ENCODE data around the gene PMPCA. TPM values are rescaled to one million over a fixed set of nuclear protein-coding genes. Genes with fewer than 3 reads are reported as not detected.

PMPCA gene
- total and polyA plus RNA-seq, 2 of the 13 experiments (the other 11 are each of a cell fraction or from before 2014, with no cell fraction given), result 70.2 to 88.4 TPM

DNA sequence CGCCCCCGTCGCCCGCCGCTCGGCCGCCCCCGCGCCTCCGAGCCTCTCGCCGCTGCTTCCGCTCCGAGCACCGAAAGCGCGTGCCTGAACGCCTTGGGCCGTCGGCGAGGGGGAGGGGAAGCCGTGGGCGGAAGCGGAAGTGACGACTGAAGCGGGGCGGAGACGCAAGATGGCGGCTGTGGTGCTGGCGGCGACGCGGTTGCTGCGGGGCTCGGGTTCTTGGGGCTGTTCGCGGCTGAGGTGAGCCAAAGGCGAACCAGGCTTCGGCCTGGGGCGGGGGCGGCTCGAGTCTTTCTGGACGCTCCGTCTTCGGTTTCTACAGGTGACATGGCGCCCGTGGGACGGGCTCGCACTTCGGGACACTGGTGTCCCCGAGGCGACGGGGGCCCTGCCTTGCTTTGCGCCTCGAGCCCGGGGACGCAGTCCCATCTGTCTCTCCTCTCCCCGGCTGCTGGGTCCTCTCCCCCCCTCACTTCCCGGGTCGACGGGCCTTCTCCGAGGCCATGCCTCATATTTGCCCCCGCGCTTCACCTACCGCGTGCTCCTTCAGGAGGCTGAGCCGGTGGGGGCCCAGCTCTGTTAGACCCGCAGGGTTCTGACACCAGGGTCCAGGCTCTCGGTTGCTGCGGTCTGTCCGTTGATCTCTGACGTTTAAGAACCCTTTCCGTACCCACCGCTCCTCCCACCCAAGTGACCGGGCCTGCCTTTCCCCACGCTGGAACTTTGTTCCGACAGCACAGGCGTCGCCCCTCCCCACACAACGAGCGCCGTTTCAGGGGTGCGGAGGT is at the start of gene PMPCA, which contains the start of gene ENTR1 (continued):
- TF ChIP-seq ZNF788 (CRISPR knock-in tag; IDR thresholded peaks at IDR 0.05; ENCODE audit: borderline replicate concordance) (peak; percentile 91), ZNF543 (CRISPR knock-in tag; IDR thresholded peaks at IDR 0.05) (no peak), TEAD3 (CRISPR knock-in tag; optimal IDR thresholded peaks at IDR 0.05; ENCODE audit: borderline replicate concordance) (peak; percentile 70), POLR2A (IDR thresholded peaks at IDR 0.05; ENCODE audit: insufficient read depth in 1 of 2, low read depth in 2 of 2, low read length in 2 of 2) (peak; percentile 86 to 98), ZNF34 (CRISPR knock-in tag; IDR thresholded peaks at IDR 0.05; ENCODE audit: borderline replicate concordance) (no peak), CREM (IDR thresholded peaks at IDR 0.05) (peak; percentile 75), CREM (CRISPR knock-in tag; IDR thresholded peaks at IDR 0.05) (peak; percentile 64), SCMH1 (CRISPR knock-in tag; IDR thresholded peaks at IDR 0.05; ENCODE audit: borderline replicate concordance) (no peak), ATF7 (IDR thresholded peaks at IDR 0.05) (no peak), ATF7 (CRISPR knock-in tag; IDR thresholded peaks at IDR 0.05) (no peak), ZNF615 (CRISPR knock-in tag; IDR thresholded peaks at IDR 0.05; ENCODE audit: borderline replicate concordance) (no peak), TBP (CRISPR knock-in tag; IDR thresholded peaks at IDR 0.05) (no peak), PHF8 (CRISPR knock-in tag; IDR thresholded peaks at IDR 0.05) (peak; percentile 92), SRSF9 (IDR thresholded peaks at IDR 0.05; ENCODE audit: borderline replicate concordance, insufficient read depth, low read depth, low read length, poor library complexity, severe bottlenecking) (no peak), SUZ12 (IDR thresholded peaks at IDR 0.05; ENCODE audit: low read depth, low read length) (no peak), ZNF547 (CRISPR knock-in tag; IDR thresholded peaks at IDR 0.05) (no peak), ZNF737 (CRISPR knock-in tag; IDR thresholded peaks at IDR 0.05; ENCODE audit: borderline replicate concordance) (no peak), MEIS1 (CRISPR knock-in tag; IDR thresholded peaks at IDR 0.05; ENCODE audit: borderline replicate concordance) (no peak; the same call in 1 of the 2 replicates), NR3C1 (CRISPR knock-in tag; IDR thresholded peaks at IDR 0.05) (no peak), KLF13 (CRISPR knock-in tag; IDR thresholded peaks at IDR 0.05) (no peak)
- TF ChIP-seq, protein P1, sequence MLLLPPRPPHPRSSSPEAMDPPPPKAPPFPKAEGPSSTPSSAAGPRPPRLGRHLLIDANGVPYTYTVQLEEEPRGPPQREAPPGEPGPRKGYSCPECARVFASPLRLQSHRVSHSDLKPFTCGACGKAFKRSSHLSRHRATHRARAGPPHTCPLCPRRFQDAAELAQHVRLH (CRISPR knock-in tag; IDR thresholded peaks at IDR 0.05; ENCODE audit: borderline replicate concordance, low read depth), result 0 out of 2 replicates have a peak, but pooled peaks have one; percentile 46
- TF ChIP-seq, protein P2, sequence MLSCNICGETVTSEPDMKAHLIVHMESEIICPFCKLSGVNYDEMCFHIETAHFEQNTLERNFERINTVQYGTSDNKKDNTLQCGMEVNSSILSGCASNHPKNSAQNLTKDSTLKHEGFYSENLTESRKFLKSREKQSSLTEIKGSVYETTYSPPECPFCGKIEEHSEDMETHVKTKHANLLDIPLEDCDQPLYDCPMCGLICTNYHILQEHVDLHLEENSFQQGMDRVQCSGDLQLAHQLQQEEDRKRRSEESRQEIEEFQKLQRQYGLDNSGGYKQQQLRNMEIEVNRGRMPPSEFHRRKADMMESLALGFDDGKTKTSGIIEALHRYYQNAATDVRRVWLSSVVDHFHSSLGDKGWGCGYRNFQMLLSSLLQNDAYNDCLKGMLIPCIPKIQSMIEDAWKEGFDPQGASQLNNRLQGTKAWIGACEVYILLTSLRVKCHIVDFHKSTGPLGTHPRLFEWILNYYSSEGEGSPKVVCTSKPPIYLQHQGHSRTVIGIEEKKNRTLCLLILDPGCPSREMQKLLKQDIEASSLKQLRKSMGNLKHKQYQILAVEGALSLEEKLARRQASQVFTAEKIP (CRISPR knock-in tag; IDR thresholded peaks at IDR 0.05; ENCODE audit: borderline replicate concordance), result no peak
- TF ChIP-seq, protein P3, sequence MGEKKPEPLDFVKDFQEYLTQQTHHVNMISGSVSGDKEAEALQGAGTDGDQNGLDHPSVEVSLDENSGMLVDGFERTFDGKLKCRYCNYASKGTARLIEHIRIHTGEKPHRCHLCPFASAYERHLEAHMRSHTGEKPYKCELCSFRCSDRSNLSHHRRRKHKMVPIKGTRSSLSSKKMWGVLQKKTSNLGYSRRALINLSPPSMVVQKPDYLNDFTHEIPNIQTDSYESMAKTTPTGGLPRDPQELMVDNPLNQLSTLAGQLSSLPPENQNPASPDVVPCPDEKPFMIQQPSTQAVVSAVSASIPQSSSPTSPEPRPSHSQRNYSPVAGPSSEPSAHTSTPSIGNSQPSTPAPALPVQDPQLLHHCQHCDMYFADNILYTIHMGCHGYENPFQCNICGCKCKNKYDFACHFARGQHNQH (CRISPR knock-in tag; IDR thresholded peaks at IDR 0.05), result peak; percentile 54; the same call in 1 of the 2 replicates
- TF ChIP-seq, protein P4, sequence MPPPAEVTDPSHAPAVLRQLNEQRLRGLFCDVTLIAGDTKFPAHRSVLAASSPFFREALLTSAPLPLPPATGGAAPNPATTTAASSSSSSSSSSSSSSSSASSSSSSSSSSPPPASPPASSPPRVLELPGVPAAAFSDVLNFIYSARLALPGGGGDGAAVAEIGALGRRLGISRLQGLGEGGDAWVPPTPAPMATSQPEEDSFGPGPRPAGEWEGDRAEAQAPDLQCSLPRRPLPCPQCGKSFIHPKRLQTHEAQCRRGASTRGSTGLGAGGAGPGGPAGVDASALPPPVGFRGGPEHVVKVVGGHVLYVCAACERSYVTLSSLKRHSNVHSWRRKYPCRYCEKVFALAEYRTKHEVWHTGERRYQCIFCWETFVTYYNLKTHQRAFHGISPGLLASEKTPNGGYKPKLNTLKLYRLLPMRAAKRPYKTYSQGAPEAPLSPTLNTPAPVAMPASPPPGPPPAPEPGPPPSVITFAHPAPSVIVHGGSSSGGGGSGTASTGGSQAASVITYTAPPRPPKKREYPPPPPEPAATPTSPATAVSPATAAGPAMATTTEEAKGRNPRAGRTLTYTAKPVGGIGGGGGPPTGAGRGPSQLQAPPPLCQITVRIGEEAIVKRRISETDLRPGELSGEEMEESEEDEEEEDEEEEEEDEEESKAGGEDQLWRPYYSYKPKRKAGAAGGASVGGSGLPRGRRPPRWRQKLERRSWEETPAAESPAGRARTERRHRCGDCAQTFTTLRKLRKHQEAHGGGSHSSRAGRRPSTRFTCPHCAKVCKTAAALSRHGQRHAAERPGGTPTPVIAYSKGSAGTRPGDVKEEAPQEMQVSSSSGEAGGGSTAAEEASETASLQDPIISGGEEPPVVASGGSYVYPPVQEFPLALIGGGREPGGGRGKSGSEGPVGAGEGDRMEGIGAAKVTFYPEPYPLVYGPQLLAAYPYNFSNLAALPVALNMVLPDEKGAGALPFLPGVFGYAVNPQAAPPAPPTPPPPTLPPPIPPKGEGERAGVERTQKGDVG (CRISPR knock-in tag; IDR thresholded peaks at IDR 0.05; ENCODE audit: borderline replicate concordance), result no peak

Measured in HepG2 (cell line).